ENCODE measurements around the gene TRIM32. TPM values are rescaled to one million over a fixed set of nuclear protein-coding genes. Genes with fewer than 3 reads are reported as not detected.

TRIM32 gene
- total RNA-seq, 1 experiment from 2014 or later = 23.2 TPM

DNA sequence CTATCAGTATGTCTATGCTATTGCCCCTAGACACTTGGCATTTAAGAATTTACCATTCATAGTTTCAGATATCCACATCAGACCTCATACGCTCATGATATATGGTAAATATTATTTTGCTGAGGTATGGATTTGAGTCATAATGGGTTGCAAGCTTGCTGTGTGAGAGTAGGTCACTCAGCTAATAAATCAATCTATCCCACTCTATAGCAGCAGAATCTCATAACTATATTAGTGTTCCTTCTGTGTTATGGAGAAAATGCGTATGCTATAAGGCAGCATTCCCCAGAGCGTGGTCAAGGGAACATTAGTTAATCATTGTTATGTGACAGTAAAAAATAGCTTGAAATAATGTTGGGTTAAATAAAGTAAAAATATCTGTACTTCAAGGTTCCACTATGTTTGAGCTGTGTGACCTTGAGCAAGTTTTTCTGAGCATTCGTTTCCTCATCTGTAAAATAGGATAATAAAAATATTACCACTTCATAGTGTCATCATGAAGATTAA lies 7.7 kb downstream of the TRIM32 start (continued):
- TF ChIP-seq, protein P1, sequence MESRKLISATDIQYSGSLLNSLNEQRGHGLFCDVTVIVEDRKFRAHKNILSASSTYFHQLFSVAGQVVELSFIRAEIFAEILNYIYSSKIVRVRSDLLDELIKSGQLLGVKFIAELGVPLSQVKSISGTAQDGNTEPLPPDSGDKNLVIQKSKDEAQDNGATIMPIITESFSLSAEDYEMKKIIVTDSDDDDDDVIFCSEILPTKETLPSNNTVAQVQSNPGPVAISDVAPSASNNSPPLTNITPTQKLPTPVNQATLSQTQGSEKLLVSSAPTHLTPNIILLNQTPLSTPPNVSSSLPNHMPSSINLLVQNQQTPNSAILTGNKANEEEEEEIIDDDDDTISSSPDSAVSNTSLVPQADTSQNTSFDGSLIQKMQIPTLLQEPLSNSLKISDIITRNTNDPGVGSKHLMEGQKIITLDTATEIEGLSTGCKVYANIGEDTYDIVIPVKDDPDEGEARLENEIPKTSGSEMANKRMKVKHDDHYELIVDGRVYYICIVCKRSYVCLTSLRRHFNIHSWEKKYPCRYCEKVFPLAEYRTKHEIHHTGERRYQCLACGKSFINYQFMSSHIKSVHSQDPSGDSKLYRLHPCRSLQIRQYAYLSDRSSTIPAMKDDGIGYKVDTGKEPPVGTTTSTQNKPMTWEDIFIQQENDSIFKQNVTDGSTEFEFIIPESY (IDR thresholded peaks at IDR 0.05; ENCODE audit: extremely low read depth, insufficient replicate concordance, low read length) = no peak
- TF ChIP-seq RAD21 (IDR thresholded peaks at IDR 0.05; ENCODE audit: low read depth) (no peak), SRF (IDR thresholded peaks at IDR 0.05; ENCODE audit: low read depth) (no peak), EZH2phosphoT487 (IDR thresholded peaks at IDR 0.05; ENCODE audit: borderline replicate concordance) (no peak)

DNA sequence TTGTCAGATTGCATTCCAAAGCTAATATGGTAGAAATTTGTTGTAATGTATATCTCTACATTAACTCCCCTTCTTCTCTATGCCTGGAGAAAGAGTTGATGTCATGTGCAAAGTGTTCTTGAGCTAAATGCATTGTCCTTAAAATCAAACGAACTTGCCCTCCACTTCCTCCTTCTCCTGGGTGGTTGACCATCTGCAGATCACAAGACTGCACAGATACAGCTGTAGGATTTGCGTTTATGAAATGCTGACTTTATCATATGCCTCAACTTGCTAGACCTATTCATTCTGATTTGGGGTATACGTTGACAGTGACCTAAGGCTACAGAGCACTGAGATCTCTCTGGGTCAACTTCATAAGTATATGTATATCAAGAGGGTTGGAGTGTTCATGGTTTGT lies 8.3 kb downstream of the TRIM32 start:
- Histone ChIP-seq H3K79me2 (ENCODE audit: insufficient read depth, low read length) (peaks cover 62% of the 10 kb centered on the region), H3K9ac (ENCODE audit: low read length) (no peak overlapping the region), H3K9me2 (ENCODE audit: insufficient read depth) (no peaks in the 10 kb centered on the region), H3K4me1 (ENCODE audit: control insufficient read depth in 1 of 2, insufficient read depth in 2 of 2, low read length in 2 of 2) (no peaks in the 10 kb centered on the region), H3K4me3 (replicated peaks in 1 of 2; ENCODE audit: low read depth in 1 of 2, low read length in 2 of 2) (no peak overlapping the region), H4K20me1 (ENCODE audit: insufficient read depth) (0 out of 2 replicates have a peak, but pooled peaks cover 6% of the 10 kb centered on the region), H3K27me3 (ENCODE audit: insufficient read depth, low read length) (no peaks in the 10 kb centered on the region), H3K9me3 (ENCODE audit: control insufficient read depth in 1 of 2, insufficient read depth in 1 of 2, low read depth in 1 of 2, low read length in 2 of 2) (no peaks in the 10 kb centered on the region), H3K4me2 (ENCODE audit: low read length) (no peak overlapping the region), H2AFZ (ENCODE audit: low read depth, low read length, poor library complexity, severe bottlenecking) (no peak overlapping the region), H3K36me3 (ENCODE audit: control insufficient read depth in 1 of 2, insufficient read depth in 2 of 2, low read length in 2 of 2) (peaks cover 15 to 28% of the 10 kb centered on the region in 2 experiments; a peak in 3 of 4 replicates), H3K27ac (ENCODE audit: low read depth, low read length) (no peak overlapping the region)
- ATAC-seq (no peak), DNase-seq (ENCODE audit: low read depth, low spot score) (no peak)
- CTCF ChIA-PET = no interaction called here
- intact Hi-C loops (cut with micrococcal nuclease) = no loop called here
- POLR2A ChIA-PET = no interaction called here
- no TSS peak for BruUV-seq (replicated peaks)
- RAD21 ChIA-PET (ENCODE audit: low non-redundant PET in 1 of 2, low total read pairs in 2 of 2, uncharacterized antibody in 2 of 2, unreplicated experiment in 2 of 2) = no interaction called here
- TF ChIP-seq EGR1 (IDR thresholded peaks at IDR 0.05; ENCODE audit: low read depth) (no peak), TCF7L2 (IDR thresholded peaks at IDR 0.05; ENCODE audit: borderline replicate concordance, extremely low read depth, insufficient read depth, insufficient read length) (no peak), SP1 (IDR thresholded peaks at IDR 0.05; ENCODE audit: low read depth) (no peak), JUND (IDR thresholded peaks at IDR 0.05) (no peak), ELF1 (IDR thresholded peaks at IDR 0.05; ENCODE audit: borderline replicate concordance, low read depth) (no peak), ZFX (IDR thresholded peaks at IDR 0.05) (no peak), CBX3 (IDR thresholded peaks at IDR 0.05; ENCODE audit: low read depth) (no peak), POLR2A (IDR thresholded peaks at IDR 0.05; ENCODE audit: borderline replicate concordance, extremely low read depth, insufficient read depth, insufficient read length) (no peak), EZH2 (IDR thresholded peaks at IDR 0.05) (no peak), POLR2AphosphoS5 (IDR thresholded peaks at IDR 0.05; ENCODE audit: low read depth, low read length) (no peak), CEBPB (IDR thresholded peaks at IDR 0.05; ENCODE audit: low read depth) (no peak), EZH2phosphoT487 (IDR thresholded peaks at IDR 0.05; ENCODE audit: borderline replicate concordance) (no peak), FOSL1 (IDR thresholded peaks at IDR 0.05; ENCODE audit: low read depth) (no peak)
- TF ChIP-seq, protein P2, sequence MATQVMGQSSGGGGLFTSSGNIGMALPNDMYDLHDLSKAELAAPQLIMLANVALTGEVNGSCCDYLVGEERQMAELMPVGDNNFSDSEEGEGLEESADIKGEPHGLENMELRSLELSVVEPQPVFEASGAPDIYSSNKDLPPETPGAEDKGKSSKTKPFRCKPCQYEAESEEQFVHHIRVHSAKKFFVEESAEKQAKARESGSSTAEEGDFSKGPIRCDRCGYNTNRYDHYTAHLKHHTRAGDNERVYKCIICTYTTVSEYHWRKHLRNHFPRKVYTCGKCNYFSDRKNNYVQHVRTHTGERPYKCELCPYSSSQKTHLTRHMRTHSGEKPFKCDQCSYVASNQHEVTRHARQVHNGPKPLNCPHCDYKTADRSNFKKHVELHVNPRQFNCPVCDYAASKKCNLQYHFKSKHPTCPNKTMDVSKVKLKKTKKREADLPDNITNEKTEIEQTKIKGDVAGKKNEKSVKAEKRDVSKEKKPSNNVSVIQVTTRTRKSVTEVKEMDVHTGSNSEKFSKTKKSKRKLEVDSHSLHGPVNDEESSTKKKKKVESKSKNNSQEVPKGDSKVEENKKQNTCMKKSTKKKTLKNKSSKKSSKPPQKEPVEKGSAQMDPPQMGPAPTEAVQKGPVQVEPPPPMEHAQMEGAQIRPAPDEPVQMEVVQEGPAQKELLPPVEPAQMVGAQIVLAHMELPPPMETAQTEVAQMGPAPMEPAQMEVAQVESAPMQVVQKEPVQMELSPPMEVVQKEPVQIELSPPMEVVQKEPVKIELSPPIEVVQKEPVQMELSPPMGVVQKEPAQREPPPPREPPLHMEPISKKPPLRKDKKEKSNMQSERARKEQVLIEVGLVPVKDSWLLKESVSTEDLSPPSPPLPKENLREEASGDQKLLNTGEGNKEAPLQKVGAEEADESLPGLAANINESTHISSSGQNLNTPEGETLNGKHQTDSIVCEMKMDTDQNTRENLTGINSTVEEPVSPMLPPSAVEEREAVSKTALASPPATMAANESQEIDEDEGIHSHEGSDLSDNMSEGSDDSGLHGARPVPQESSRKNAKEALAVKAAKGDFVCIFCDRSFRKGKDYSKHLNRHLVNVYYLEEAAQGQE (IDR thresholded peaks at IDR 0.05; ENCODE audit: low read depth) = no peak
- TF ChIP-seq, protein P3, sequence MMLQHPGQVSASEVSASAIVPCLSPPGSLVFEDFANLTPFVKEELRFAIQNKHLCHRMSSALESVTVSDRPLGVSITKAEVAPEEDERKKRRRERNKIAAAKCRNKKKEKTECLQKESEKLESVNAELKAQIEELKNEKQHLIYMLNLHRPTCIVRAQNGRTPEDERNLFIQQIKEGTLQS (IDR thresholded peaks at IDR 0.05) = no peak
- TF ChIP-seq, protein P4, sequence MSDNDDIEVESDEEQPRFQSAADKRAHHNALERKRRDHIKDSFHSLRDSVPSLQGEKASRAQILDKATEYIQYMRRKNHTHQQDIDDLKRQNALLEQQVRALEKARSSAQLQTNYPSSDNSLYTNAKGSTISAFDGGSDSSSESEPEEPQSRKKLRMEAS (IDR thresholded peaks at IDR 0.05) = no peak
- TF ChIP-seq, protein P5, sequence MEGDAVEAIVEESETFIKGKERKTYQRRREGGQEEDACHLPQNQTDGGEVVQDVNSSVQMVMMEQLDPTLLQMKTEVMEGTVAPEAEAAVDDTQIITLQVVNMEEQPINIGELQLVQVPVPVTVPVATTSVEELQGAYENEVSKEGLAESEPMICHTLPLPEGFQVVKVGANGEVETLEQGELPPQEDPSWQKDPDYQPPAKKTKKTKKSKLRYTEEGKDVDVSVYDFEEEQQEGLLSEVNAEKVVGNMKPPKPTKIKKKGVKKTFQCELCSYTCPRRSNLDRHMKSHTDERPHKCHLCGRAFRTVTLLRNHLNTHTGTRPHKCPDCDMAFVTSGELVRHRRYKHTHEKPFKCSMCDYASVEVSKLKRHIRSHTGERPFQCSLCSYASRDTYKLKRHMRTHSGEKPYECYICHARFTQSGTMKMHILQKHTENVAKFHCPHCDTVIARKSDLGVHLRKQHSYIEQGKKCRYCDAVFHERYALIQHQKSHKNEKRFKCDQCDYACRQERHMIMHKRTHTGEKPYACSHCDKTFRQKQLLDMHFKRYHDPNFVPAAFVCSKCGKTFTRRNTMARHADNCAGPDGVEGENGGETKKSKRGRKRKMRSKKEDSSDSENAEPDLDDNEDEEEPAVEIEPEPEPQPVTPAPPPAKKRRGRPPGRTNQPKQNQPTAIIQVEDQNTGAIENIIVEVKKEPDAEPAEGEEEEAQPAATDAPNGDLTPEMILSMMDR (IDR thresholded peaks at IDR 0.05 in 2 of 3, conservative IDR thresholded peaks at IDR 0.05 in 1 of 3; ENCODE audit: borderline replicate concordance in 1 of 3, insufficient read depth in 1 of 3, low read depth in 2 of 3, low read length in 2 of 3) = no peak
